Thymus (tissue), 11 donors: ENCODE results near the gene UGT1A6. TPM values are rescaled to one million over a fixed set of nuclear protein-coding genes. Genes with fewer than 3 reads are reported as not detected.

Source experiments
- DNase-seq, 9 donors: peaks; one replicate each; pipeline ENCODE4 v3.0.0-alpha.2; 2013; ENCODE audit warnings: low spot score in 9 of 9, low read depth in 6 of 9, missing footprints in 1 of 9
- H3K27ac ChIP-seq, 2 donors: one replicate each; pipeline ENCODE4 v1.5.1; 2013; ENCODE audit warnings: control low read depth in 1 of 2, low read depth in 1 of 2, low read length in 1 of 2, mild to moderate bottlenecking in 1 of 2, moderate library complexity in 1 of 2
- H3K27me3 ChIP-seq, 2 donors: one replicate each; pipeline ENCODE4 v1.5.1; 2013; ENCODE audit warnings: low read length in 1 of 2; ENCODE audit not compliant: control insufficient read depth in 2 of 2, insufficient read depth in 1 of 2
- H3K36me3 ChIP-seq, 2 donors: one replicate each; pipeline ENCODE4 v1.5.1; 2013; ENCODE audit warnings: low read length in 1 of 2, mild to moderate bottlenecking in 1 of 2, moderate library complexity in 1 of 2; ENCODE audit not compliant: control insufficient read depth in 2 of 2, insufficient read depth in 2 of 2
- H3K4me1 ChIP-seq, 2 donors: one replicate each; pipeline ENCODE4 v1.5.1; 2013; ENCODE audit warnings: low read length in 2 of 2; ENCODE audit not compliant: control insufficient read depth in 2 of 2, insufficient read depth in 2 of 2
- H3K4me3 ChIP-seq, 2 donors: one replicate each; pipeline ENCODE4 v1.5.1; 2013; ENCODE audit warnings: low read length in 2 of 2, control low read depth in 1 of 2, mild to moderate bottlenecking in 1 of 2
- H3K9me3 ChIP-seq, 2 donors: one replicate each; pipeline ENCODE4 v1.5.1; 2013; ENCODE audit warnings: low read length in 1 of 2, mild to moderate bottlenecking in 1 of 2; ENCODE audit not compliant: control insufficient read depth in 2 of 2, insufficient read depth in 1 of 2
- WGBS: extraction: QIAGEN DNeasy Blood & Tissue Kit; methylation state at CpG from one replicate; pipeline ENCODE4 v1.1.7; 2013; 5-methylcytosine and 5-hydroxymethylcytosine counted together
- polyA plus RNA-seq: library from polyadenylated mRNA; stranded (reverse); fragments of 200-250 nt; gene quantifications from one replicate; pipeline ENCODE4 v1.2.3, GENCODE V29; 2013
- total RNA-seq: library from RNA; stranded (reverse); fragments of 120-200 nt; gene quantifications from one replicate; pipeline ENCODE4 v1.2.4, GENCODE V29; 2013
- donor health status: healthy.

The UGT1A6 gene
- total and polyA plus RNA-seq, 2 donors = 1.1 to 4.5 TPM

- H3K4me1 ChIP-seq = no peaks in the 10 kb centered on the region
- no peaks in the 10 kb centered on the region for H3K27me3 ChIP-seq
- DNase-seq = no peak
- H3K9me3 ChIP-seq = no peaks in the 10 kb centered on the region
- H3K36me3 ChIP-seq = no peaks in the 10 kb centered on the region
- H3K4me3 ChIP-seq = no peak overlapping the region
- H3K27ac ChIP-seq = no peak overlapping the region
- 78% methylated on average over 4 of the region's 4 CpGs for WGBS
Observed at GRCh38 chr2:233768076-233768475, 75.4 kb downstream of the UGT1A6 start.

- WGBS = 96% methylated on average over 9 of the region's 9 CpGs
- no peak overlapping the region for H3K27ac ChIP-seq
Observed at GRCh38 chr2:233769260-233769659, 76.6 kb downstream of the UGT1A6 start.

GRCh38 chr2:233772153-233772552 is 79.5 kb downstream of the UGT1A6 start:
- Histone ChIP-seq H3K4me3 (no peak overlapping the region), H3K27me3 (no peaks in the 10 kb centered on the region), H3K4me1 (no peaks in the 10 kb centered on the region), H3K36me3 (no peaks in the 10 kb centered on the region), H3K27ac (no peak overlapping the region), H3K9me3 (no peaks in the 10 kb centered on the region)
- no peak for DNase-seq
- WGBS = 95% methylated on average over 16 of the region's 16 CpGs

More at GRCh38 chr2:233769260-233769659, 76.6 kb downstream of the UGT1A6 start:
- Histone ChIP-seq H3K27me3 (no peaks in the 10 kb centered on the region), H3K4me1 (no peaks in the 10 kb centered on the region), H3K36me3 (no peaks in the 10 kb centered on the region), H3K4me3 (no peak overlapping the region), H3K9me3 (no peaks in the 10 kb centered on the region)
- DNase-seq = no peak

- Histone ChIP-seq H3K36me3 (no peaks in the 10 kb centered on the region), H3K27me3 (no peaks in the 10 kb centered on the region), H3K9me3 (no peaks in the 10 kb centered on the region), H3K4me1 (no peaks in the 10 kb centered on the region), H3K4me3 (no peak overlapping the region), H3K27ac (no peak overlapping the region)
- 74% methylated on average over 5 of the region's 5 CpGs for WGBS
- DNase-seq = no peak
Observed at GRCh38 chr2:233772583-233772982, 79.9 kb downstream of the UGT1A6 start.

GRCh38 chr2:233773854-233774253 is 81.2 kb downstream of the UGT1A6 start:
- no peak for DNase-seq
- H3K4me1 ChIP-seq = no peaks in the 10 kb centered on the region
- H3K27ac ChIP-seq = no peak overlapping the region
- no peaks in the 10 kb centered on the region for H3K36me3 ChIP-seq
- no peaks in the 10 kb centered on the region for H3K27me3 ChIP-seq
- no peaks in the 10 kb centered on the region for H3K9me3 ChIP-seq
- no peak overlapping the region for H3K4me3 ChIP-seq
- 97% methylated on average over 5 of the region's 5 CpGs for WGBS

- H3K9me3 ChIP-seq = no peaks in the 10 kb centered on the region
- H3K27me3 ChIP-seq = no peaks in the 10 kb centered on the region
- no peaks in the 10 kb centered on the region for H3K4me1 ChIP-seq
- DNase-seq = no peak
- H3K4me3 ChIP-seq = no peak overlapping the region
- no peaks in the 10 kb centered on the region for H3K36me3 ChIP-seq
- WGBS = 97% methylated on average over 6 of the region's 6 CpGs
- H3K27ac ChIP-seq = no peak overlapping the region
Observed at GRCh38 chr2:233775414-233775813, 82.7 kb downstream of the UGT1A6 start.

GRCh38 chr2:233778030-233778429 is 85.3 kb downstream of the UGT1A6 start, which contains the start of gene MROH2A:
MROH2A (plus strand) TSS chr2:233778330; CDS start chr2:233779359, 1,029 bp downstream.
- 94% methylated on average over 2 of the region's 2 CpGs for WGBS
- no peaks in the 10 kb centered on the region for H3K4me1 ChIP-seq
- no peaks in the 10 kb centered on the region for H3K27me3 ChIP-seq
- no peak within 1 kb of the TSS for H3K4me3 ChIP-seq
- no peak within 1 kb of the TSS for H3K27ac ChIP-seq
- no peaks in the 10 kb centered on the region for H3K9me3 ChIP-seq
- H3K36me3 ChIP-seq = no peaks in the 10 kb centered on the region
- DNase-seq = no peak

GRCh38 chr2:233779722-233780121 is 87.0 kb downstream of the UGT1A6 start:
- 96% methylated on average over 4 of the region's 4 CpGs for WGBS
- no peak overlapping the region for H3K27ac ChIP-seq
- no peaks in the 10 kb centered on the region for H3K36me3 ChIP-seq
- no peaks in the 10 kb centered on the region for H3K27me3 ChIP-seq
- H3K4me3 ChIP-seq = no peak overlapping the region
- no peaks in the 10 kb centered on the region for H3K9me3 ChIP-seq
- no peak for DNase-seq
- no peaks in the 10 kb centered on the region for H3K4me1 ChIP-seq

- no peaks in the 10 kb centered on the region for H3K9me3 ChIP-seq
- no peaks in the 10 kb centered on the region for H3K36me3 ChIP-seq
- H3K4me3 ChIP-seq = no peak overlapping the region
- no peaks in the 10 kb centered on the region for H3K27me3 ChIP-seq
- DNase-seq = no peak
- no peaks in the 10 kb centered on the region for H3K4me1 ChIP-seq
- no peak overlapping the region for H3K27ac ChIP-seq
- WGBS = 96% methylated on average over 4 of the region's 4 CpGs
Observed at GRCh38 chr2:233780771-233781170, 88.1 kb downstream of the UGT1A6 start.

GRCh38 chr2:233789554-233789953 is 96.9 kb downstream of the UGT1A6 start:
- H3K27ac ChIP-seq = no peak overlapping the region
- H3K9me3 ChIP-seq = no peaks in the 10 kb centered on the region
- no peaks in the 10 kb centered on the region for H3K27me3 ChIP-seq
- WGBS = 96% methylated on average over 7 of the region's 7 CpGs
- no peak for DNase-seq
- H3K4me3 ChIP-seq = no peak overlapping the region
- H3K36me3 ChIP-seq = no peaks in the 10 kb centered on the region
- H3K4me1 ChIP-seq = no peaks in the 10 kb centered on the region
